ENCODE results near the gene OR6A2.
"Not testable (repeated sequence)": the region's sequence is repeated elsewhere in the genome, so short reads cannot be mapped to it uniquely, and the experiment has no call there.

OR6A2 gene

GRCh38 chr11:6799402-6799801, at the start of gene OR6A2:
Gene OR6A2, minus strand, starts transcription at chr11:6799689. Its CDS starts 3,981 bp downstream, at chr11:6795708.
- no peak for DNase-seq

GRCh38 chr11:6845383-6845782, 45.9 kb upstream of the OR6A2 start, which contains the start of gene OR10A5:
Gene OR10A5, plus strand, starts transcription at chr11:6845683. Its CDS starts 0 bp downstream, at chr11:6845683.
- no peak for DNase-seq

- DNase-seq, result no peak
These were observed 44.9 kb upstream of the OR6A2 start for GRCh38 chr11:6844356-6844755.

GRCh38 chr11:6843670-6844069, 44.2 kb upstream of the OR6A2 start:
- no peak for DNase-seq

- no peak for DNase-seq
These were observed 42.2 kb upstream of the OR6A2 start for GRCh38 chr11:6841694-6842093.

- no peak for DNase-seq
These were observed 34.5 kb upstream of the OR6A2 start for GRCh38 chr11:6834021-6834420.

- DNase-seq, result no peak
These were observed 33.9 kb upstream of the OR6A2 start for GRCh38 chr11:6833356-6833755.

- DNase-seq, result no peak
These were observed 28.6 kb upstream of the OR6A2 start for GRCh38 chr11:6828103-6828502.

- DNase-seq, result no peak
These were observed 25.8 kb upstream of the OR6A2 start for GRCh38 chr11:6825231-6825744.

- DNase-seq, result no peak
These were observed 24.8 kb upstream of the OR6A2 start for GRCh38 chr11:6824136-6824823.

- DNase-seq, result no peak
These were observed 19.5 kb upstream of the OR6A2 start for GRCh38 chr11:6818967-6819366.

- DNase-seq, result no peak
These were observed 18.2 kb upstream of the OR6A2 start for GRCh38 chr11:6817694-6818093.

- DNase-seq, result no peak
These were observed 14.2 kb upstream of the OR6A2 start for GRCh38 chr11:6813656-6814055.

GRCh38 chr11:6812390-6813005, 13.0 kb upstream of the OR6A2 start:
- no peak for DNase-seq

- DNase-seq, result not testable (repeated sequence)
These were observed 1.6 kb upstream of the OR6A2 start for GRCh38 chr11:6801075-6801474.

- DNase-seq, result no peak
These were observed 4.8 kb downstream of the OR6A2 start for GRCh38 chr11:6794639-6795038.

GRCh38 chr11:6790546-6790945, 8.9 kb downstream of the OR6A2 start:
- DNase-seq, result no peak

GRCh38 chr11:6782720-6783119, 16.8 kb downstream of the OR6A2 start, which contains the start of gene OR2AG1:
Gene OR2AG1, plus strand, starts transcription at chr11:6783020. Its CDS starts 2,018 bp downstream, at chr11:6785038.
- DNase-seq, result no peak

GRCh38 chr11:6780829-6781228, 18.7 kb downstream of the OR6A2 start:
- no peak for DNase-seq

- DNase-seq, result no peak
These were observed 21.0 kb downstream of the OR6A2 start for GRCh38 chr11:6778518-6778917.

- peak; percentile 31 for DNase-seq
These were observed 27.3 kb downstream of the OR6A2 start, which contains the start of gene OR2AG2 for GRCh38 chr11:6771926-6772893. Gene OR2AG2, minus strand, starts transcription at chr11:6771976. Its CDS starts 3,019 bp downstream, at chr11:6768957.

- no peak for DNase-seq
These were observed 42.0 kb downstream of the OR6A2 start for GRCh38 chr11:6757373-6757967.

GRCh38 chr11:6755953-6756347, 43.5 kb downstream of the OR6A2 start:
- no peak for DNase-seq

Measured in GF-D8 (cell line).